OCI-M1 (cell line): ENCODE data around the gene TMPRSS11A.

Experiments used
- DNase-seq: peaks from one replicate; lab custom pipeline; 2025; lab: John Stamatoyannopoulos, UW

TMPRSS11A gene

GRCh38 chr4:67912080-67912479, 51.2 kb downstream of the TMPRSS11A start:
- no peak for DNase-seq

GRCh38 chr4:67911638-67912037, 51.7 kb downstream of the TMPRSS11A start:
- no peak for DNase-seq

GRCh38 chr4:67911141-67911540, 52.2 kb downstream of the TMPRSS11A start:
- peak; percentile 53 for DNase-seq

GRCh38 chr4:67910585-67910905, 52.7 kb downstream of the TMPRSS11A start:
- DNase-seq = no peak

GRCh38 chr4:67909905-67910584, 53.2 kb downstream of the TMPRSS11A start:
- DNase-seq = peak; percentile 62

- no peak for DNase-seq
Observed at GRCh38 chr4:67907650-67908049, 55.6 kb downstream of the TMPRSS11A start.

GRCh38 chr4:67899096-67899495, 64.2 kb downstream of the TMPRSS11A start:
- no peak for DNase-seq

GRCh38 chr4:67897686-67898085, 65.6 kb downstream of the TMPRSS11A start:
- no peak for DNase-seq

GRCh38 chr4:67896421-67897065, 66.8 kb downstream of the TMPRSS11A start:
- no peak for DNase-seq

GRCh38 chr4:67894659-67895058, 68.6 kb downstream of the TMPRSS11A start:
- DNase-seq = no peak

- DNase-seq = no peak
Observed at GRCh38 chr4:67892905-67893304, 70.4 kb downstream of the TMPRSS11A start.

- DNase-seq = no peak
Observed at GRCh38 chr4:67892253-67892652, 71.0 kb downstream of the TMPRSS11A start.

- DNase-seq = no peak
Observed at GRCh38 chr4:67891645-67892044, 71.6 kb downstream of the TMPRSS11A start.

GRCh38 chr4:67886281-67886680, 77.0 kb downstream of the TMPRSS11A start:
- DNase-seq = no peak

- DNase-seq = no peak
Observed at GRCh38 chr4:67885762-67886161, 77.5 kb downstream of the TMPRSS11A start.

GRCh38 chr4:67884701-67885100, 78.6 kb downstream of the TMPRSS11A start:
- no peak for DNase-seq

GRCh38 chr4:67883902-67884301, 79.4 kb downstream of the TMPRSS11A start, which contains the start of gene TMPRSS11D:
Gene TMPRSS11D (minus strand): TSS chr4:67884002. CDS start chr4:67883933, 69 bp downstream.
- DNase-seq = no peak

GRCh38 chr4:67883458-67883857, 79.8 kb downstream of the TMPRSS11A start:
- DNase-seq = peak; percentile 26

- no peak for DNase-seq
Observed at GRCh38 chr4:67880866-67881610, 82.3 kb downstream of the TMPRSS11A start.

GRCh38 chr4:67879486-67879885, 83.8 kb downstream of the TMPRSS11A start:
- DNase-seq = no peak

- no peak for DNase-seq
Observed at GRCh38 chr4:67877086-67877485, 86.2 kb downstream of the TMPRSS11A start.

GRCh38 chr4:67874986-67875385, 88.3 kb downstream of the TMPRSS11A start:
- no peak for DNase-seq

GRCh38 chr4:67873116-67873515, 90.2 kb downstream of the TMPRSS11A start:
- no peak for DNase-seq
